MV-4-11 (cell line): ENCODE measurements around the gene CARNS1.
"Not testable (repeated sequence)": the region's sequence is repeated elsewhere in the genome, so short reads cannot be mapped to it uniquely, and the experiment has no call there.

Experiments used
- DNase-seq: peaks from one replicate; lab custom pipeline; 2025; lab: John Stamatoyannopoulos, UW

Gene CARNS1

GRCh38 chr11:67409781-67410368 lies 5.6 kb upstream of the CARNS1 start:
- no peak for DNase-seq

- no peak for DNase-seq
Measured at GRCh38 chr11:67410369-67410831, 5.1 kb upstream of the CARNS1 start.

- no peak for DNase-seq
Measured at GRCh38 chr11:67410984-67411784, 4.3 kb upstream of the CARNS1 start.

GRCh38 chr11:67411785-67412152 lies 3.7 kb upstream of the CARNS1 start:
- no peak for DNase-seq

GRCh38 chr11:67412495-67413179 lies 2.8 kb upstream of the CARNS1 start:
- DNase-seq = no peak

GRCh38 chr11:67413266-67413849 lies 2.1 kb upstream of the CARNS1 start:
- DNase-seq = no peak

GRCh38 chr11:67416416-67417335 lies 1.2 kb downstream of the CARNS1 start:
- peak; percentile 16 for DNase-seq

- no peak for DNase-seq
Measured at GRCh38 chr11:67417425-67417824, 1.9 kb downstream of the CARNS1 start.

- peak; percentile 22 for DNase-seq
Measured at GRCh38 chr11:67418476-67419281, 3.2 kb downstream of the CARNS1 start.

GRCh38 chr11:67419325-67420049 lies 4.0 kb downstream of the CARNS1 start:
- DNase-seq = no peak

GRCh38 chr11:67420147-67420645 lies 4.7 kb downstream of the CARNS1 start:
- no peak for DNase-seq

- DNase-seq = peak; percentile 80
Measured at GRCh38 chr11:67420646-67421429, 5.4 kb downstream of the CARNS1 start.

- DNase-seq = no peak
Measured at GRCh38 chr11:67421430-67422031, 6.1 kb downstream of the CARNS1 start.

GRCh38 chr11:67422891-67423290 lies 7.4 kb downstream of the CARNS1 start:
- no peak for DNase-seq

GRCh38 chr11:67423466-67423865 lies 8.0 kb downstream of the CARNS1 start:
- no peak for DNase-seq

- DNase-seq = no peak
Measured at GRCh38 chr11:67423891-67424613, 8.6 kb downstream of the CARNS1 start.

- not testable (repeated sequence) for DNase-seq
Measured at GRCh38 chr11:67427364-67427859, 11.9 kb downstream of the CARNS1 start.
